Measurements from ENCODE around the gene EBF3. TPM values are rescaled to one million over a fixed set of nuclear protein-coding genes. Genes with fewer than 3 reads are reported as not detected.

Gene EBF3
- total RNA-seq, 4 donors from 2014 or later = 1.4 to 4.2 (median 2.4) TPM

DNA sequence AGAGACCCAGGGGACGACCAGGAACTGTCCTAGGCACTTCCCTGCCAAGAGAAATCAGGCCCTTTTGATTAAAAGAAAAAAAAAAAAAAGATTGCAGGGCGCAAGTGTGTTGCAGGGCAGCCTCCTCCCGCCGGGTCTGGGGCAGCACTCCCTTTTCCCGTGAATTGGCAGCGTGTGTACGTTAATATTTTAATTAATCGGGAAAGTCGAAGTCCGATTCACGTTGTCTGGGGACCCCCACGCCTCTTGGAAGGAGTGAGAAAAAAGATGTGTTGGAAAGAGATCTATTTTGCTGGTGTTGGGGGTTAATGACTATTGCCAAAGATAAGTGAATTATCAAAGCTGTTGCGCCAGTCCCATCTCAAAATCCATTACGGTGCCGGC is 1.3 kb upstream of the EBF3 start:
- H3K9me3 ChIP-seq = no peaks in the 10 kb centered on the region
- peak overlapping the region; percentile 71 for H3K4me3 ChIP-seq
- TF ChIP-seq POLR2AphosphoS5 (IDR thresholded peaks at IDR 0.05) = no peak
- TF ChIP-seq, protein P1, sequence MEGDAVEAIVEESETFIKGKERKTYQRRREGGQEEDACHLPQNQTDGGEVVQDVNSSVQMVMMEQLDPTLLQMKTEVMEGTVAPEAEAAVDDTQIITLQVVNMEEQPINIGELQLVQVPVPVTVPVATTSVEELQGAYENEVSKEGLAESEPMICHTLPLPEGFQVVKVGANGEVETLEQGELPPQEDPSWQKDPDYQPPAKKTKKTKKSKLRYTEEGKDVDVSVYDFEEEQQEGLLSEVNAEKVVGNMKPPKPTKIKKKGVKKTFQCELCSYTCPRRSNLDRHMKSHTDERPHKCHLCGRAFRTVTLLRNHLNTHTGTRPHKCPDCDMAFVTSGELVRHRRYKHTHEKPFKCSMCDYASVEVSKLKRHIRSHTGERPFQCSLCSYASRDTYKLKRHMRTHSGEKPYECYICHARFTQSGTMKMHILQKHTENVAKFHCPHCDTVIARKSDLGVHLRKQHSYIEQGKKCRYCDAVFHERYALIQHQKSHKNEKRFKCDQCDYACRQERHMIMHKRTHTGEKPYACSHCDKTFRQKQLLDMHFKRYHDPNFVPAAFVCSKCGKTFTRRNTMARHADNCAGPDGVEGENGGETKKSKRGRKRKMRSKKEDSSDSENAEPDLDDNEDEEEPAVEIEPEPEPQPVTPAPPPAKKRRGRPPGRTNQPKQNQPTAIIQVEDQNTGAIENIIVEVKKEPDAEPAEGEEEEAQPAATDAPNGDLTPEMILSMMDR (IDR thresholded peaks at IDR 0.05) = no peak
- no peak for TF ChIP-seq POLR2A (IDR thresholded peaks at IDR 0.05)
- no peak for TF ChIP-seq EP300 (IDR thresholded peaks at IDR 0.05)
- H3K36me3 ChIP-seq = no peaks in the 10 kb centered on the region
- H3K4me1 ChIP-seq = peaks cover 57% of the 10 kb centered on the region
- 13% methylated on average over 15 of the region's 15 CpGs for WGBS
- DNase-seq (ENCODE audit: low spot score in 2 of 2) = no peak
- peaks cover 98% of the 10 kb centered on the region for H3K27me3 ChIP-seq
- H3K27ac ChIP-seq = no peak overlapping the region

DNA sequence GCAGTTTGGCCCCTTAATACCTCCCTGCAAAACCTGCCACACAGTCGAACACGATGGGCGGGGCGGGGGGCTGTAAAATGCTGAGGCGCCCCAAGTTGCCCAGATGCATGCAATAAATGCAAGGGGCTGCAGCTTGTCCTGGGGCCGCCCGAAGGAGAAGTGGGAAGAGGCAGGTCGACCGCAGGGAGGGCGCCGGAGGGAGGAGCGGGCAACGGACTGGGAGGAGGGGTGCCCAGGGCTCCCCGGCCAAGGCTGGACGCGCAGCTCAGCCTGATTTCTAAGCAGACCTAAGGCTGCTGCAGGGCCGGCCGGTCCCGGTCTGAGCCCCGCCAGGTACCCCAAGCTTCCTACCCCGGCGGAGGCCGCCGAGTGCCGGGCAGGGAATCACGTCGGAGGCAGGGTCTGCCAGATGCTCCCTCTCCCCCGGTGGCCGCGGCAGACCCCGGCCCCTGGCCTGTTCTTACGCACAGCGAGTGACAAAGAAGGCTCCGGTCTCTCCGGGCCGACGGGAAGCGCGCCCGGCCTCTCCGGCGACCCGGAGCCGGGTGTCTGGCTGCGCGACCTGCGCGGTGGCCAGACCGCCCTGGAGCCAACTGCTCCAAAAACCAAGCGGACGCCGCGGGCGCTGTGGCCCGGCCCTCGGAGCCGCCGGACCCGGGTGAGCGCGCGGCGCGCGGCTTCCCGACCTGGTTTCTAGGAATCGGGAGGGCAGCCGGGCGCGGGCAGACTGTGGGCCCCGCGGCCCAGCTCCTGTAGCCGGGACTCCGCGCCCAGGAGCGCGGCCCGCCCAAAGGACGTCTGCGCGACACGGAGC is 744 bp upstream of the EBF3 start:
- peak overlapping the region; percentile 71 for H3K4me3 ChIP-seq
- peak in 1 of 2 donors; percentile 80 for DNase-seq (ENCODE audit: low spot score in 2 of 2)
- no peaks in the 10 kb centered on the region for H3K36me3 ChIP-seq
- H3K4me1 ChIP-seq = peaks cover 53% of the 10 kb centered on the region
- peak overlapping the region; percentile 31 for H3K27ac ChIP-seq
- WGBS = 7% methylated on average over 46 of the region's 82 CpGs
- H3K9me3 ChIP-seq = no peaks in the 10 kb centered on the region
- H3K27me3 ChIP-seq = peaks cover 98% of the 10 kb centered on the region
- TF ChIP-seq POLR2AphosphoS5 (IDR thresholded peaks at IDR 0.05) (no peak), EP300 (IDR thresholded peaks at IDR 0.05) (no peak), POLR2A (IDR thresholded peaks at IDR 0.05) (no peak)
- TF ChIP-seq, protein P1 (IDR thresholded peaks at IDR 0.05) = no peak

DNA sequence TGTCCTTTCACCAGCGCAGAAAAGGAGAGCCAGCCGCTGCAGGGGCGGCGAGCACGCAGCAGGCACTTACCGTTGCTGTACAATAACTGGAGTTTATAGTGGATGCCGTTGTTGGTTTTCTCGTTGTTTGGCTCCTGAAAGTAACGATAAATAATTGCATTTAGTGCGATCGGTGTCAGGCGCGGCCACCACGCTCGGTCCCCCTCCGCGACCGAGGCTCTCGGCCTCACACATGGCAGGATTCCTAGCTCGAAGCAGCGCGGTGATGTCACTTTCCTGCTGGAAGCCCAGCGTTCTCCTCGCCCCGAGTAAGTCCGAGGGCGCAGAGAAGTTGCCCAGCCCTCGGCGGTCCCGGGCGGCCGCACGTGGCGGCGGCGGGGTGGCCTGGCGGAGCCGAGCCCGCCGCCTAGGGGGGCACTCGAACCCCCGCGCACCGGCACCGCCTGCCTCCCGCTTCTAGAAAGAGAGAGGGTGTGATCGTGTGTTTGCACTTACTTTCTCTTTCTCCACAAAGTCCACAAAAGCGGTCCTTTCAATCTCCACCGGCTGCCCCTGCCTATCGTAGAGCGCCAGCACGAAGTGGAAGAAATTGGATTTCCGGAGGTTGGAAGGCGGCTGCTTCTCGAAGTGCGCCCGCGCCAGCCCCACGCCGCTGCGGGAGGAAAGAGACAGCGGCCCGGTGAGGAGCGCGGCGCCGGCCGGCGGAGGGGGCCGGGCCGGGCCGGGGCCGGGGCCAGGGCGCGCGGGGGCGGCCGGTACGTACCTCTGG is 1.0 kb downstream of the EBF3 start:
- 8% methylated on average over 44 of the region's 79 CpGs for WGBS
- TF ChIP-seq POLR2A (IDR thresholded peaks at IDR 0.05) = no peak
- TF ChIP-seq POLR2AphosphoS5 (IDR thresholded peaks at IDR 0.05) = no peak
- no peak for TF ChIP-seq EP300 (IDR thresholded peaks at IDR 0.05)
- TF ChIP-seq, protein P1 (IDR thresholded peaks at IDR 0.05) = no peak
- Histone ChIP-seq H3K4me3 (peak overlapping the region; percentile 71), H3K36me3 (no peaks in the 10 kb centered on the region), H3K4me1 (peaks cover 54% of the 10 kb centered on the region), H3K27me3 (peaks cover 98% of the 10 kb centered on the region), H3K9me3 (no peaks in the 10 kb centered on the region), H3K27ac (peak overlapping the region; percentile 70)
- peak in 1 of 2 donors; percentile 73 for DNase-seq (ENCODE audit: low spot score in 2 of 2)

DNA sequence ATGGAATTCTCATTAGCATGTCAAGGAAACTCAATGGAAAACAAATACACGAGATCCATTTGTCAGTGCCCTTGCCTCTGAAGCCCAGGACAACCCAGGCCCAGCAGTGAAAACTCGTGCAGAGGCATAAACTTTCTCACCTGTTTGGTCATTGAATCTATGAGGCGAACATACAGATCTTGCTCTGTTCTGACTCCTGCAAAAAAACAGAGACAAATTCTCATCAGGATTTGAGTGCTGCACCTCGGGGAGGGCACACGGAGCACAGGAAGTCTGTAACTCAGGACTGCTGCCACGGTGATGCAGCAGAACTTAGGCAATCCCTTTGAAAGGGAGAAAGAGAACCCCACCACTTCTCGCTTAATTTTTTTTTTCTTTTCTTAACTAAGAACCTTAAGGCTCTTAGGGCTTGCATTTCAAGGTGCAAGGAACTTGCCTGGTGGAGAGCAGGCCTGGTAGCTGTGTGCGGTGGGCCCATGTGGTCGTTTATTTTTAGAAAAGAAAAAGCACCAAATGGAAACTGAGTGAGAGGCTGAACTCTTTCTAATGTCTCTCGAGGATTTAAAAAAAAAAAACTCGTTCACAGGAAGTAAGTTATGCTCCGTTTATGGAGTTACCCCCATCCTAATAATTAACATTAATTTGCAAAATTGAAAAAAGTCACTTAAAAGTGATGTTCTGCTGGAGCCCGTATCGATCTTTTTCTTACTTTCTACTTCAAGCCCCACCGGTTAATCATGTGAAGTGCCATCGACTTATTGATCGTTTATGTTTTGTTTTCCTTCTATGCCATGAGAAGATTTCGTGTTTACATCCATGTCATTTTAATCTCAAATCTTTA is 1.8 kb downstream of the EBF3 start:
- Histone ChIP-seq H3K27ac (no peak overlapping the region), H3K4me1 (peaks cover 47% of the 10 kb centered on the region), H3K9me3 (no peaks in the 10 kb centered on the region), H3K27me3 (peaks cover 98% of the 10 kb centered on the region), H3K36me3 (no peaks in the 10 kb centered on the region), H3K4me3 (peak overlapping the region; percentile 71)
- no peak for TF ChIP-seq POLR2A (IDR thresholded peaks at IDR 0.05)
- TF ChIP-seq, protein P1 (IDR thresholded peaks at IDR 0.05) = no peak
- no peak for TF ChIP-seq EP300 (IDR thresholded peaks at IDR 0.05)
- TF ChIP-seq POLR2AphosphoS5 (IDR thresholded peaks at IDR 0.05) = no peak
- WGBS = 26% methylated on average over 18 of the region's 18 CpGs
- DNase-seq (ENCODE audit: low spot score in 2 of 2) = peak in 1 of 2 donors; percentile 35

Data from suprapubic skin (tissue), 4 donors.